WERI-Rb-1 (cell line): ENCODE results near the gene PIAS3.
A peak's percentile ranks its signal among the peaks of the same experiment; 100 is the strongest.

ENCODE experiments used
- DNase-seq: peaks from one replicate; pipeline ENCODE4 v3.0.0-alpha.2; 2020
- H3K27ac ChIP-seq: fragments of 250-450 bp; sonication (Bioruptor Pico); 2 replicates; pipeline ENCODE4 v1.5.1; 2020; ENCODE audit warnings: mild to moderate bottlenecking, moderate library complexity
- H3K27me3 ChIP-seq: fragments of 250-450 bp; sonication (Bioruptor Pico); 2 replicates; pipeline ENCODE4 v1.5.1; 2021; ENCODE audit warnings: mild to moderate bottlenecking, low read depth, moderate library complexity; ENCODE audit not compliant: insufficient read depth, severe bottlenecking
- H3K36me3 ChIP-seq: fragments of 250-450 bp; sonication (Bioruptor Pico); 2 replicates; pipeline ENCODE4 v1.5.1; 2020; ENCODE audit warnings: mild to moderate bottlenecking, moderate library complexity
- H3K4me3 ChIP-seq: 2 replicates; pipeline ENCODE4 v1.5.1; 2011; ENCODE audit warnings: low read depth, mild to moderate bottlenecking, control low read depth, low read length
- H3K9me3 ChIP-seq: fragments of 250-450 bp; sonication (Bioruptor Pico); 2 replicates; pipeline ENCODE4 v1.5.1; 2021; ENCODE audit warnings: mild to moderate bottlenecking, moderate library complexity; ENCODE audit not compliant: severe bottlenecking
- CTCF ChIP-seq: IDR thresholded peaks from 2 replicates; pipeline ENCODE4 v1.5.1; 2011; ENCODE audit warnings: low read depth, mild to moderate bottlenecking, control low read depth, inconsistent platforms, low read length

Gene PIAS3

GRCh38 chr1:145897969-145898368, 39.1 kb upstream of the PIAS3 start:
- Histone ChIP-seq H3K4me3 (no peak overlapping the region), H3K27ac (no peak overlapping the region), H3K27me3 (no peaks in the 10 kb centered on the region), H3K9me3 (no peaks in the 10 kb centered on the region), H3K36me3 (no peaks in the 10 kb centered on the region)
- no peak for TF ChIP-seq CTCF
- DNase-seq: no peak

- H3K27me3 ChIP-seq: no peaks in the 10 kb centered on the region
- H3K36me3 ChIP-seq: no peaks in the 10 kb centered on the region
- H3K9me3 ChIP-seq: no peaks in the 10 kb centered on the region
- no peak overlapping the region for H3K27ac ChIP-seq
- no peak overlapping the region for H3K4me3 ChIP-seq
- TF ChIP-seq CTCF: no peak
- DNase-seq: no peak
Observed at GRCh38 chr1:145895471-145895870, 36.6 kb upstream of the PIAS3 start.

- Histone ChIP-seq H3K4me3 (no peak overlapping the region), H3K27me3 (no peaks in the 10 kb centered on the region), H3K27ac (no peak overlapping the region), H3K9me3 (no peaks in the 10 kb centered on the region), H3K36me3 (no peaks in the 10 kb centered on the region)
- DNase-seq: no peak
- TF ChIP-seq CTCF: no peak
Observed at GRCh38 chr1:145893306-145894055, 34.6 kb upstream of the PIAS3 start.

- H3K36me3 ChIP-seq: no peaks in the 10 kb centered on the region
- peak overlapping the region; percentile 52 for H3K27ac ChIP-seq
- no peak for TF ChIP-seq CTCF
- H3K27me3 ChIP-seq: no peaks in the 10 kb centered on the region
- H3K9me3 ChIP-seq: no peaks in the 10 kb centered on the region
- no peak for DNase-seq
- peak overlapping the region; percentile 12 for H3K4me3 ChIP-seq
Observed at GRCh38 chr1:145892486-145893087, 33.7 kb upstream of the PIAS3 start.

- H3K27ac ChIP-seq: peak overlapping the region; percentile 52
Observed at GRCh38 chr1:145891587-145892485, 33.0 kb upstream of the PIAS3 start.

More at GRCh38 chr1:145891587-145892485, 33.0 kb upstream of the PIAS3 start:
- Histone ChIP-seq H3K4me3 (peak overlapping the region; percentile 12), H3K9me3 (no peaks in the 10 kb centered on the region), H3K36me3 (no peaks in the 10 kb centered on the region), H3K27me3 (no peaks in the 10 kb centered on the region)
- DNase-seq: peak; percentile 100
- peak; percentile 99 for TF ChIP-seq CTCF
